HG03342 (cell line): ENCODE data around the gene CCDC171.
"Not testable (repeated sequence)": the region's sequence is repeated elsewhere in the genome, so short reads cannot be mapped to it uniquely, and the experiment has no call there.

Source experiments
- ATAC-seq: cut with Tn5 transposase; IDR thresholded peaks from one replicate; pipeline ENCODE4 v1.9.1; 2021; ENCODE audit warnings: mild to moderate bottlenecking, moderate library complexity; ENCODE audit not compliant: unreplicated experiment

Gene CCDC171

GRCh38 chr9:15746905-15747304 lies 194.1 kb downstream of the CCDC171 start:
- ATAC-seq = no peak

- ATAC-seq = no peak
These were observed 202.8 kb downstream of the CCDC171 start for GRCh38 chr9:15755660-15756059.

DNA sequence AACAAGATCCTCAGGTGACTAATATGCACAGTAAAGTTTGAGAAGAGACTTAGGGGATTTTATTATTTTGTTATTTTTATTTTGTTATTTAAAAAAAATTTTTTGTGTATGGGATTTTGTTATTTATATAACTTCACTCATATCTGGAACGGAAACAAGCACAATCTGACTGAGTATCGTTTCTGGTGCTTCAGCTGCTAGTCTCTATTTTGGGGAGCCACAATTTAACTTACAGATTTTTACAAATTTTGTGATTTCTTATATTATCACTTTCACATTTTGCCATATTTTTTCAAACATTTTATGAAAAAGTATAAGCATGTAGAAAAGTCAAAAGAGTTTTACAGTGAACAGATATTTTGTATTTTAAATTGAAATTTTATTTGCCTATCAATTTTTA lies 208.7 kb downstream of the CCDC171 start:
- ATAC-seq = no peak

DNA sequence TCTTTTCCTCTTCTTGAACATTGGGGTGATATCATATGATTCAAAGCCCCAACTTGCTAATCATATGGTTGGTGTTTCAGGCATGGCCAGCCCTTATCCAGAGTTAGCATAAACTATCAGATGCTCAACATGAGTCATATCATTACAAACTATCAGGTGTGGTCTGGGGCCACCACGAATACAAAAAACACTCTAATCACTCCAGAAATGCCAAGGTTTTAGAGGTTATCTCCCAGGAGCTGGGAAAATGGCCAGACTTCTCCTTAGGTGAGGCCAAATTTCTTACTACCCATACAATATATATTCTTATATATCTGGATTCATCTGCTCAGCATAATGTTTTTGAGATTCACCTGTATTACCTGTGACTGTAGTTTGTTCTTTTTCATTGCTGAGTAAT lies 210.5 kb downstream of the CCDC171 start:
- ATAC-seq = no peak

DNA sequence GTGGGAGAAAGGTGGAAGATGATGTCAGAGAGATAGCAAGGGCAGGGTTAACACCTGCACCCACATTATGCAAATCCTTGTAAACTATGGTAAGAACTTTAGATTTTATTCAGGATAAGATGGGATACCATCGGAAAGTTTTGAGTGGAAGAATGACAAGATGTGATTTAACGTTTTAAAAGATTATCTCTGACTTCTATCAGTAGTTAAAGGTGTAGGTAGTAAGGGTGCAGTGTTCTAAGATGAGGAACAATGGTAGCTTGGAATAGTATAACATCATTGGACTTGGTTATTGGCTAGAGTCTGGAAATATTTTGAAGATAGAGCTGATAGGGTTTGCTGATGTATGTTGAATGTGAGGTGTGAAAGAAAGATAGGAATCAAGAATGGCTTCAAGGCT lies 211.3 kb downstream of the CCDC171 start:
- ATAC-seq = no peak

DNA sequence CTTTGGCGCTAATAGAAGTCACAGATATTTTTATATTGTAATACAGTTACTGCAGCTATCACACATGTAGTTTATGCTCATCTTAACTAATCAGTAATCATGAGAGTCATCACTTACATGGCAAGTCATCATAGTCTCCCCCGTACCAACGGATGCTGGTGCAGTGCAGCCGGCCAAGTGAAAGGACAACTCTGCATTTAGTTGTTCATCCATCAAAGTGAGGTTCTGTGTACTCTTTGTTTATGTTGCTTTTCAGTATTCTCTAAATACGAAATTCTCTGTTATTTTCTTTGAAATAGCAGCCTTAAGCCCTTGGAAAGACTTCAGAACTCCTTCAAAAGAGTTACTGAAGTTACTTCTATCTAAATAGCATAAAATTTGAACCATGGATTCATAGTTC lies 216.7 kb downstream of the CCDC171 start:
- ATAC-seq = no peak

- no peak for ATAC-seq
These were observed 226.0 kb downstream of the CCDC171 start for GRCh38 chr9:15778861-15779260.

DNA sequence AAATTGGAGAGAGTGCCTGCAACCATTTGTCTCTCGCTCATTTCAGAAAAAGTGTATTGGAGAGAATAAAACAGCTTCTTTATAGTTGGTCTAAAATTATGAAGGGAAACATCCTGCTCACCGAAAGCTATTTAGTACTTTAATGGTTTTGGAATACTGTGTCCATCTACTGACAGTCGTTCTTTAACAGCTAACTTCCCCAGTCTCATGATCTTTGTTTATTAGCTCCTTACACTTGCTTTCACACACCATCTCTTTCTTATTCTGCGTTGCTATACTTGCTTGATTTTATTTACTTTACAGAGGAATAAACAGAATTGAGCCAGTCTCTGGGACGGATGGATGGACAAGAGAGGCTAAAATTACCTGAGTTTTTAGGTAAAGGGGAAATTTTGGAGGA lies 229.3 kb downstream of the CCDC171 start:
- no peak for ATAC-seq

DNA sequence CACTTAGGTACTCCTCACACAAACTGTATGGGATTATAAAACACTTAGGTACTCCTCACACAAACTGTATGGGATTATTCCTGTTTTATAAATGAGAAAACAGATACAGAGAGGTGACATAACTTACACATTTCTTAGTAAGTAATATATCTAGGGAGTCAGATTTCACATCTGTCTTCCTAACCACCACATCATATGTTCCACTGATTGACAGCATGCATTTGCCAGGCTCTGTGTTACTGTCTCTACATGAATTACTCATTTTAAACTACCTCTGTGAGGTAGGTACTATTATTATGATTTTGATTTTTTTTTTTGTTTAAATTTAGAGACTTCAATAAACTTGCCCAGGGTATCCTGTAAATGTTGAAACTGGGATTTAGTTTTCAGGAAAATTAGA lies 232.7 kb downstream of the CCDC171 start:
- no peak for ATAC-seq

DNA sequence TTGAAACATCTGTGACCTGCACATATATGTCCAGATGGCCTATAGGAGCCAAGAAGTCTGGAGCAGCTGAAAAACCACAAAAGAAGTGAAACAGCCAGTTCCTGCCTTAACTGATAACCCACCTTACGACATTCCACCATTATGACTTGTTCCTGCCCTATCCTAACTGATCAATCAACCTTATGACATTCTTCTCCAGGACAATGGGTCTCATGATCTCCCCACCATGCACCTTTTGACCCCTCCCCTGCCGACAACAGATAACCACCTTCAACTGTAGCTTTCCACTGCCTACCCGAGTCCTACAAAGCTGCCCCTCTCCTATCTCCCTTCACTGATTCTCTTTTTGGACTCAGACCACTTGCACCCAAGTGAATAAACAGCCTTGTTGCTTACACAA lies 233.8 kb downstream of the CCDC171 start:
- no peak for ATAC-seq

- not testable (repeated sequence) for ATAC-seq
These were observed 257.5 kb downstream of the CCDC171 start for GRCh38 chr9:15810219-15810899.

DNA sequence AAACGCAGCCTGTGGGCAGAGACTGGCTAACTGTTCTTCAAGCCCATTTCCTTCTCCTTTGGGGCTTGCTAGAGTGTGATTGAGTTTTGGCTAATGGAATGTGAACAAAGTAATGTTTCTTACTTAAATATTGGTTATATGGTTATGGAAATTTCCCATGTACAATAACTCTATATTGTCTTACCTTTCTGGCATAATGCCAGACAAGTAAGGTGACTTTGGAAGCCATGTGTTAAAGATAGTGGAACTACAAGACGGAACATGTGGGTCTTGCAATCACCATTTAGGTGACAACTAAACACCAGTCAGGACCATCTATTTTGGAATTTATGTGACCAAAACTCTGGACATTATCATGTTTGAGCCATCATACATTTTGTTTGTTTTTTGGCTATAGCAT lies 260.2 kb downstream of the CCDC171 start:
- ATAC-seq = no peak

- no peak for ATAC-seq
These were observed 271.5 kb downstream of the CCDC171 start for GRCh38 chr9:15824310-15824709.

DNA sequence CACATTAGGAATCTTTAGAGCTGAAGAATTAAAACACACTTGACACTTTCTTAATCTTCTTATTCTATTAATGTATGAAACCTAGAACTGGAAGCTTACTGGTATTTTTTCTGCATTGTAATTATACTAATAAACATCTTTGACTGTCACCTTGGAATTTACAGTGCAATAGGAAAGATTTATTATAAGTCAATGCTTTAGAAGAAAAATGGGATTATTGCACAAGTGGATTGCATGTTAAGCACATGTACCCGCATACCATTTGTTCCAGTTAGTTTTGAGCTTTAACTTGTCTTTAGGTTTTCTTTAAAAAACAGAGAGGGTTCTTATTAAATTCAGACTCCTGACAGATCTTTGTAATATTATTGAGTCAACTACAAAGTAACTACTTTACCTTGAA lies 278.5 kb downstream of the CCDC171 start:
- ATAC-seq = no peak

GRCh38 chr9:15834541-15834940 lies 281.7 kb downstream of the CCDC171 start:
- no peak for ATAC-seq

- peak; percentile 92 for ATAC-seq
These were observed 284.3 kb downstream of the CCDC171 start for GRCh38 chr9:15837079-15837679.

DNA sequence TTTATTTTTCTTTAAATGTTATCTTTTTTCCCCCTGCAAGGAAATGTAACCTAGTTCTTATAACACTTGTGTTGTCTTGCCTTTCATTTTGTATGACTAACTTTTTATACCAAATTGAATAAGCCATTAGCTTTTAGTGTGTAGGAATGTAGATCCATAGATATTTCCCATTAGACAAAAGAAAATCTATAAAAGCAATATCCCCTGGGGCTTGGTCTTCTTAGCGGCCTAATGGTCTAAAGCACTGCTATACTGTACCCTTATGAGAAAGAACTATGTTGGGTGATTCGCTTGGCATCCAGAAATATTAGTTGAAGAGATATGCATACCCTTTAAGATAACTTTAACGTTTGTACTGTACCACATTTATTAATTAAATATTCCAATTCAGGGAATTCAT lies 289.2 kb downstream of the CCDC171 start:
- no peak for ATAC-seq

GRCh38 chr9:15843316-15843715 lies 290.5 kb downstream of the CCDC171 start:
- ATAC-seq = no peak

DNA sequence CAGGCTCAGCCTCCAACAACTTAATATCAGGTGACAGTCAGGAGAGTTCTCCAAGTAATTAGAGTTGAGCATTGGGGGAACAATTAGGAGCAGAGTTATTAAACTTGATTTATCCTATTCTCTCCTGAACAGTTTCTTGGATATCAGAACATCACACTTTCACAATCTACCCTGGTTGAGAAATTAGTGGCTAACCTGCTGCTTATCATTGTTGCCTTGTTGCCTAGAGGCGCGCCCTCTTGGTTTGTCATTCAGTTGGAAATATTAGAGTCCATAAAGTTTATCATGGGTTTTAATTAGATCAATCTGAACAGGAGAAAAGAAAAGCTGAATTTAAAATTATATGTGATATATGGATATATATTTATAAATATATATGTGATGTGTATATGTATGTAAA lies 291.1 kb downstream of the CCDC171 start:
- ATAC-seq = no peak

DNA sequence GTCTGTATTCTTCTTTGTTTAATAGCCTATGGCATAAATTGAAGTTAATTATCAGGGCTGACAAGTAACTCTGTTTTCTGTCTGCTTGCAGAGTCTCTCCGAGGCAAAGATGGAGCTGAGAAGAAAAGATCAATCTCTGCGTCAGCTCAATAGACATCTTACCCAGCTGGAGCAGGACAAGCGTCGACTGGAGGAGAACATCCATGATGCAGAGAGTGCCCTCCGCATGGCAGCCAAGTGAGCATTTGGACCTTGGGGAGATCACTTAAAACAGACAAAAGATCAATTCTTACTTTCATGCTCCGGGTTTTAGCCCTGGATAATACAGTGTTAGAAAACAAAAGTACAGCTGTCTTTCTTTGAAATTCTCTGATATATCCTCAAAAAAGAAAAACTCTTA lies 293.8 kb downstream of the CCDC171 start:
- ATAC-seq = no peak

- ATAC-seq = no peak
These were observed 297.0 kb downstream of the CCDC171 start for GRCh38 chr9:15849871-15850270.

GRCh38 chr9:15851766-15852165 lies 298.9 kb downstream of the CCDC171 start:
- no peak for ATAC-seq

- no peak for ATAC-seq
These were observed 303.7 kb downstream of the CCDC171 start for GRCh38 chr9:15856591-15856990.
